Activated CD8-positive, alpha-beta memory T cell treated with anti-CD3 and anti-CD28 coated beads, Interleukin-2, amount 50 U/mL, for 4 hours (primary cell): ENCODE measurements around the gene EYS.

ENCODE experiments used
- DNase-seq: peaks from one replicate; pipeline ENCODE4 v3.0.0-alpha.2; 2020

Gene EYS

DNA sequence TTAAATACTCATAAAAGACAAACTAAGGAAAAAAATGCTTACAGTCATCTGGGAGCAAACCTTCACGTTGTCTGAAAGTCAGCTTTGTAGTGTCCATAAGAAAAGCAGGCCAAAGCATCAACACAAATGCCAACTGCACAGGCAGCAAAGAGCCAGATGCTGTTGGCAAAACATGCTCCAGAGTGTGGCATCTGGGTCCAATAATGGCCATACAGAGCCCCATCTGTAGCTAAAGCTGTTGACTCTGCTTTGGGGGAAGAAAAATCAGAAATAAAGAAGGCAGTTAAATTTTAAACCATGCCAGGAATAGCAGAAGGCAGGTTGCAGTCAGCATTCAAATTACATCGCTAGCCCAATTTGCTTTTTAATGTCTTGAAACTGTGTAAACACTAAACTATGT is 776.3 kb downstream of the EYS start:
- DNase-seq: no peak

DNA sequence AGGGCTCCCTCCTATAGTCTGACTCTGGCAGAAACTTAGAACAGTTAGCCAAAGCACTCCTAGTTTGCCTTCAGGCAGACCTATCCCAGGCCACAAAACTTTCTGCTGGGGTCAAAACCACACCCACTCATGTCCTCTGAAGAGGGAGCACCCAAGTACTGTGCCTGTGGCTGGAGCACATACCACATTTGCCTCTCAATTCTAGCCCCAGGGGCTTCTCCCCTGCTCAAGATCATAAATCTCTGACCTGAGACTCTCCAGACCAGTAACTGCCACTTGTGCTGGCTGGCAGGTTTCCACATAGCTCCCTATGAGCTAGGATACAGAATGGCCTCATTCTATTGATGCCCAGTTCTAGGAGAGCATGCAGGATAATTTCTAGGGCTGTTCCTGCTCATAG is 781.0 kb downstream of the EYS start:
- DNase-seq: no peak

DNA sequence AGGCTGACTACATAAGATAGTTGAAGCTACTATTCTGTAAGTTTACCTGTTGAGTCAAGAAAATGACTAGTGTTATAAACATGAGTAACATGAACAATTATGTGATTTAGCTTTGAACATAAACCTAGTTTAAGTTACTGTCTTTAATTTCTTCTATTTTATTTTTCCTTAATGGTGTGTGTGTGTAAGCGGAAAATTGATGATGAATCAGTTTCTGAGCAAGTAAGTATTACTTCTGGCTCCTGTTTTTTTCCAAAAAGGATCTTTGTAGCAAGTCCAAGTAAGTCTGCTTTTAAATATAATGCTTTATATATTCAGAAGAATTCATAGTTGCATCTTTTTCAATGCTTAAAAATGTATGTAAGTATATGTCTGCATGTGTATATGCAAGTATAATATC is 786.8 kb downstream of the EYS start:
- no peak for DNase-seq

DNA sequence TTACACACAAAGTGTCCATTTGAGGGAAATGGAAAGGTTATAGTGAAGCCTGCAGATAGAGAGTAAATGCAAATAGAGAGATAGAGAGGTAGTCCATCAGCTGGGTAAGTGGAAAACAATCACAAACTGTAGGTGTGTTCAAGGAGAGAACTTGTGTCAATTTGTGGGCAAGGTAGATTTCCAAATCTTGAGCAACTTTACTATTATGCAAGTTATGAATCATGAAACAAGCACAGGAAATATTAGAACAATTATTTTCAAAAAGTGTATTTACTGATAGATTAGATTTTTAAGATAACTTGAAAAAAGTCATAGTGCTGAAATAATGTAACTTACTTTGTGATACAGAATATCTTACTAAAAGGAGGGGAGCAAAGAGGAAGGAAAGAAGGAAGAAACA is 792.9 kb downstream of the EYS start:
- no peak for DNase-seq

DNA sequence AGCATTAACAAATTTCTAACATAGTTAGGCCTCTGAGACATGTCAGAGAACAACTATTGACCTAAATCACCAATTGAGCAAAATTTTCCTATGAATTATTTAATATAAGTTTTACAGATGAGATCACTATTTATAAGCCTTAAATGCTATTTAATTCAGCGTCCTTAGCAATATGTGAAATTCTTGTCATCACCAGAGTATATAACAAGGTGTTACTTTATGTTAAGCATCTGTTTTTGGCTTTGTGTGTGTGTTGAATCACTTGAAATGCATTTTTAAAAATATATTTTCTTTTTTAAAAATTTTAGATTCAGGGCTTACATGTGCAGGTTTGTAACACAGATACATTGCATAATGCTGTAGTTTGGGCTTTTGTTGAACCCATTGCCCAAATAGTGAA is 794.1 kb downstream of the EYS start:
- DNase-seq: no peak

DNA sequence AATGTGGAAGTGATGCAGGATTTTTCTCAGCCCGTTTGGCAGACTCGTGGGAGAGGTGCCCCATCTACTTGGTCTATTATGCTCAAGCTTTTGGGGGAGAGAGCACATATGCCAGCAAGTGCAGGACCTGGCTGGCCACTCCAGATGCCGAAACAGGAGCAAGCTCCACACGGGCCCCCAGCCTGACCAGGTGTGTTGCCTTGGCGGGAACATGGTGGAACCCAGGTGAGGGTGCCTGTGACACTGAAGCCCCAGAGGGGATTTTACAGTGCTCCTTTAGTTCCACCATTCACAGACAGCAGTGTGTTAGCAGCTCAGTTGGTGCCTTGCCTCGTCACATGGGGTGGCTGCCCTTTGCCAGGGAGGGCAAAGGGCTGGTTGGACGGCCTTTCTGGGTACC is 798.9 kb downstream of the EYS start:
- DNase-seq: no peak

DNA sequence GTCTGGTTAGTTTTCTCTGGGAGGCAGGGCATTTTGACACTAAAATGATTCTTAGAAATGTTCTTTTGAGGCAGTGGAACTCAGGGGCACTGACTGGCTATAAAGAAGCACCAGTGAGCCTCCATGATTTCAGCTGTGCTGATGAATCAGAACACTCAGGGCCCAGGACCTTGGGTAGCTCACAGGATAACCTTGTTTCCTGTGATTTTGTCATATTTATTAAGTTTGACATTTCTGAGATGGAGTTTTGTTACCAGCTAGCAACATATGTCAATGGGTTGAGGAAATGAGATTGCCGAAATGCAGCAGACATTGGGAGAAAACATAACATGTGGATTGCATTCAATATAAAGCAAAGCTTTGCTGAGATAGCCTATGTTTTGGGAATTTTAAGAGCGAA is 802.4 kb downstream of the EYS start:
- DNase-seq: no peak

DNA sequence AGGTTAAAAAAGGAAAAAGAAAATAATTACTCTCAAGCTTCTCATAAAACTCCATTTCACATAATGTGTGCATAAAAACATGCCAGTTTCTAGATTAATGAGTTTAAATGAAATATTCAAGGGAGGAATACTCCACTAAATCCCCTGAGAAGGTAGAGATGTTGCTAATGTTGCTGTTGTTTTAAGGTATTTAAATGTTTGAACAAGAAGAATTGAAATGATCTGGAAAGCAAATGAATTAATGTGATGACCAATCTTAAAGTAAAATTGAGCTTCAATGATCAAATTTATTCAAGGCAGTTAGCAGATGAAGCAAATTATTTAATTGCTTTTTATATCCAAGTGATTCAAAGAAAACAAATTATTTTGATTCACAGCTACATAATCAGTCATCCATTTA is 804.4 kb downstream of the EYS start:
- DNase-seq: no peak

DNA sequence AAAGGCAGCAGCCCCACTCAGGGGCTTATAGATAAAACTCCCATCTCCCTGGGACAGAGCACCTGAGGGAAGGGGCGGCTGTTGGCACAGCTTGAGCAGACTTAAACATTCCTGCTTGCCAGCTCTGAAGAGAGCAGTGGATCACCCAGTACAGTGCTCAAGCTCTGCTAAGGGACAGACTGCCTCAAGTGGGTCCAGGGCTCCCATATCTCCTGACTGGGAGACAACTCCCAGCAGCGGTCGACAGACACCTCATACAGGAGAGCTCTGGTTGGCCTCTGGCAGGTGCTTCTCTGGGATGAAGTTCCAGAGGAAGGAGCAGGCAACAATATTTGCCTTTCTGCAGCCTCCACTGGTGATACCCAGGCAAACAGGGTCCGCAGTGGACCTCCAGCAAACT is 810.1 kb downstream of the EYS start:
- no peak for DNase-seq

DNA sequence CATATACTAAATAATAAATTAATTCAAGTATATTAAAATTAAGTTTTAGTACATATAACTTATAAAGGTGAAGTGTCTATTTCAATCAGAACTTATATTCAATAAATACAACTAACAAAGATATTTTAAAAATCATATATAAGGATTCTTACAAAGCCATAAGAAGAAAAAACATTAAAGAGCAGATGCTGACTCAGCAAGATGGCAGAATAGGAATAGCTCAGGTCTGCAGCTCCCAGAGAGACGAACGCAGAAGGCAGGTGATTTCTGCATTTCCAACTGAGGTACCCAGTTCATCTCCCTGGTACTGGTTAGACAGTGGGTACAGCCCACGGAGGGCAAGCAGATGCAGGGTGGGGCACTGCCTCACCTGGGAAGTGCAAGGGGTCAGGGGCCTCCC is 811.1 kb downstream of the EYS start:
- DNase-seq: no peak

DNA sequence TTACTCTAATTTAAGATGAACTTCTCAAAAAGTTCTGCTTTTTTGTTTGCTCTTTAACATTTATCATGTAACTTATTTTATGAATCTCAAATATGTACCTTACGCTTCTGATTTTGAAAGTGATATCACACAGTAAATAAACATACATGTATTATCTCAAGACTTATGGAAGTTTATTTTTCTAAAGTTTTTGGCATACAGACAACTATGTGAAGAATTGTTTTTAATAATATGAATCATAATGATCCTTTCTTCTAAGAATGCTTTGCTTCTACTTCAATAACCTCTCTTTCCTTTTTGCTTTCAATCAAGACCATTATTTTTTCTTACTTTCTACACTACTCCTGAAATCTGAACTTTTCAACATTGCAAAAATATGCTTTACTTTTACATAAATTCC is 816.4 kb downstream of the EYS start:
- no peak for DNase-seq

DNA sequence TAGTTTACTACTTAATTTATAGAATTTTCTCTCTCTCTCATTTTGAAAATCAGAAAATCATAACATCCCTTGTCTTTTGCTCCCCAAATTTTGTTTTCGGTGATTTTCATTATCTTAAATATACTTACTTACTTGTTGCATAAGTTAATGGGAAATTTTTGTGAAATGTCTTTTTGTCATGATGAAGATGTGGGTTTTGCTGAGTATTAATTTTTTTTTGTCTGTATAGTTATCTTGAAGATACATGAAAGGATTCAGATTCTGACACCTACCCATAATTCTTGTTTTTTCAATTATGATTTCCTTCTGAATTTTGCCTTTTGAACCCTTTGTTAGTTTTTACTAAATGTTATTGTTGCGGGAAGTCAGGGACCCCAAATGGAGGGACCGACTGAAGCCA is 817.9 kb downstream of the EYS start:
- no peak for DNase-seq

DNA sequence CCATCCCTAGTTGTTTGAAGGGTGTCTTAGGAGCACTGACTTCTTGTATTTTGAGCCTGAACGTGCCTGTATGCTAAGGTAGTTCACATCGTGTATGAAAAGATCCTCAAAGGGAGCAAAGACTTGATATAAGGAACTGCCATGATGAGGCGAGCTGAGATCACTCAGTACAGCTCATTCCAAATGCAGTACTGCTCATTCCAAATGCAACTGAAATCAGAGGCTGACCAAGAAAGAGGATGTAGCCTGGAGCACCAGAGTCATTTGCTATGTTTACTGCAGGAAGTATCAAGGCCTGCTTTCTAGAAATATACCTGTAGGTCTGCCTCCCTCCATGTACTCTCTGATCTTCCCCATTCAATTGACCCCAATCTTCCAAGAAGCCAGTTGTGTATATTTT is 832.2 kb downstream of the EYS start:
- DNase-seq: no peak

DNA sequence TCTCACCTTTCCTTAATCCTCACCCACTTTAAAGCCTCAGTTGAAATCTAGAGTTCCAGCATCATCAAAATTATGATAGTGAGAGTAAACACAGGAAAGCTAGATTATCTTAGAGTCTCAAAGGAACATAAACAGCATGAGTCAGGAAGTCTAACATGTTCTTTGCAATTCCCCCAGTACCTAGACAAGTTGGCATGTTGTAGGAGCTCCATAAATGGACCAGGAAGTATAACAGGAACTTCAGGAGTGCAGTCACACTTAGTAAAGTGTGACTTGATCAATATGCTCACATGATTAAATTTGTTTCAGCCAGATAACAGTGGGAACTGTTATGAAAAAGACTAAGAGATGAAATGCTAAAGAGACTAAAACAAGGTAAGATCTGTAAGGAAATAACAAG is 834.4 kb downstream of the EYS start:
- no peak for DNase-seq

DNA sequence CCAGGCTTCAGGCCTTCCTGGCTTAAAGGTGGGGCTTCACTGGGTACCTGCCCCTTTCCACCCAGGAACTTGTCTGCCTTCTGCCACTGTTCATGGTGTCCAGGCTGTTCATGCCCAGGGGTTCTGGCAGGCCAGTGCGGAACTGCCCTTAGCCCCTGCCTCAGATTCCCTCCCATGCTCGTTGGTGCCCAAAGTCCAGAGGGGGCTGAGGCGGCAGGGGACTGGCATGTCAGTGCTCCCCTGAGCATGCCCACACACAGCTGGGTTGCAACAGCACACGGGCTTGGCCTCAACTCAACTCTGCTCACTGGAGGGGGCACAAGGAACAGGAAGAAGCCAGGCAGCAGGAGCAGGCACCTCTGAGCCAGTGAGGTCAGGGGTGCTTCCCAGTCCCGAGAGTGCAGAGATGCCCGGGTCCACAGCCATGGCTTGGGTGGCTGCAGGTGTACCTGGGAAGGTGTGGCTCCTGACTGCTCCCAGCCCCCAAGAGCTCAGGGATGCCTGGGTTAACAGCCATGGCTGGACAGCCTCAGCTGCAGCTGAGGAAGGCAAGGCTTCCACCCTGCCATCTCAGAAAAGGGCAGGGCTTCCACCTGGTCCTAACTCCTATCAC is 845.9 kb downstream of the EYS start:
- DNase-seq: no peak

DNA sequence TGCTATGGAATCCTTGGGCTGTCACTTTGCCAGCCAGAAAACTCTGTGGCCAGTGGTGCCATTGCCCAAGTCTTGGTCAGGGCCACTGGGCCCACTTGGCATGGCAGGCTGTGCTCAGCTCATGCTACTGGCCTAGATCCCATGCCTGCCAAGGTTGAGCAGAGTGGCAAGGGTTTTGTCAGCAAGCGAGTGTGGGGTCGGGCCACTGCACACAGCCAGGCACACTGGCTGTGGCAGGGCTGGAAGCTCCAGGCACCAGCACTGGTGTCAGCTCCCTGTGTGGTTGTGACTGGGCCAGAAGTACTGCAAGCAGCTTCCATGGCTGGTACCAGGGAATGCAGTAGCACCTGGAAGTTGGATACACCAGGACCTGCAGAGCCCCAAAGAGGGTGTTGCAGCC is 846.8 kb downstream of the EYS start:
- DNase-seq: no peak

DNA sequence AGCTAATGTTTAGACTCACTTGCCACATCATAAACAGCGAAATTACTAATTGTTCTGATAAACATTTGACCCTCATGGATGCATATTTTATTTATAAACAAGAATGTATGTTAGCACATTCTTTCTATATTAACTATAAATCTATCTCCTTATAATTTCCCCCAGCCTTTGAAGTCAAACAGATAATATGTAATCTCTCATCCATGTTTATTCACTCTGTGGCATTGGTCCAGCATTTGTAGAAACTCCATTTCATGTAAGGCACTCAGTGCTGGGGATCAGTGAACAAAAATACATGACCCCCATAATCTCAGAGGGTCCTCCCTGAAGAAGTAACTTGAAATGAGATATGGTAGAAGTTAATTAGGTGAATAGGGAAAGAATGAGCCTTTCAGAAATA is 856.9 kb downstream of the EYS start:
- no peak for DNase-seq

DNA sequence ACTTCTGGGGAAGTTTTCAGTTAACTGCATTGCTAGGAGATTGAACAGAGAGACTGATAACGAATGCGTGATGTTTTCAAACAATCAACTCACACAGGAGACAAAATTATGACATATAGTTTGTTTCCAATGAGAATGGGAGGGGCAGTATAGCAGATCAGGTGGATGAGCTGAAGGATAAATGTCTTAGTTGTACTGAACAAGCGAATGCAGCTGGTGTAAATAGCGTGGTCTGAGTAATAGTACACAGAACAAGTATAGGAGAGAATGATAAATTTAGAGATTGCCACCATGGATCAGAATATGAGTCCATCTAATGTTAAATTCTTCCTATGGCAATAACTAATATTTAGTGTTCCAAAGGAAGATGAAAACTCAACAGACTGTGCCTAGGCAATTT is 858.6 kb downstream of the EYS start:
- no peak for DNase-seq

DNA sequence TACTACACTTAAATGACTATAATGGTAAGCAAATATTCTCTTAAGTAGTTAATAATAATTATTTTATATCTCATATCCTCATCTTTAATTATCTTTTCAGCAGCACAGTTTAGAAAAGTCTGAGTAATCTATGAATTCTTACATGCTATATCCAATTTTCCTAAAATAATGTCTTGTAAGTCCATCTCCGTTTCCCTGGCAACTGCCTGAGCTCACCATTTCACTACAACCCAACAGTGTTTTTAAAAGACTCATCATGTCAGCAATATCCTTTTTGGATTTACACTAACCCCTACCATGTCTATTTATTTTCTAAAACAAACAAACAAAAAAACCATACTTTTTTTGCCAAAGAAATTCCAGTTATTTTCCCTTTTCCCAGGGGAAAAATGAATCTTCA is 859.6 kb downstream of the EYS start:
- no peak for DNase-seq

DNA sequence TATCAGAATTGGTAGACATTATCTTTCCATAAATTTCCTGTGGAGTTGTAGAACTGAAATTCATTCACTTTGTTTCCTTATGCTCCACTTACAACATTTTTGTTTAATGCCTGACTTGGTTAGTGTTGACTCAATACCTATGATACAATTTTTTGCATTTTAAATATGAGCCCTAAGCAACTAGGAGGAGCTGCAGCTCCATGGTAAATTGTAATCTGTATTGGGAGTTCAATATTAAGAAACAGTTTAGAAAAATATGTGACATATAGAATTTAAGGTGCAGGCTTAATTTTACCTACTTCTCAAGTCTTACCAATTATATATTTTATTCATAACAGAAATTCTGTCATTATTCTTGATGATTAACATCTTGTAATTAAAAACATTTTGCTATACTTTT is 868.3 kb downstream of the EYS start:
- DNase-seq: no peak

DNA sequence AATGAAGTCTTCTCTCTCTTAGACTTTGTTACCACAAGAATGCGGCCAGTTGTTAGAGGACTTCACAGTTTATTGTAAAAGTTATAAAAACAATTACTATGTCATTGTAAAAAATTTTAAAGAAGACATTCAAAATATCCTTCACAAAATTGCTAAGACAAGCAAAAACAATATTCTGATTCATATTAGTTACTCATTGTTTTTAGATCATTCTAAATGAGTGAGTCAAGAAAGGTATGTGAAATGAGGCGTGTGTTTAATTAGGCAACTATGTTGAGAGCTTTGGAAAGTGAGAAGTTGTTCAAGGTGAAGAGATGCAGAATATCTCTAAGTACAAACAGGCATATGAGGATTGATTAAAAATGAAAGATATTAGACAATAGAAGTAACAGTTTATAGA is 875.3 kb downstream of the EYS start:
- DNase-seq: no peak

DNA sequence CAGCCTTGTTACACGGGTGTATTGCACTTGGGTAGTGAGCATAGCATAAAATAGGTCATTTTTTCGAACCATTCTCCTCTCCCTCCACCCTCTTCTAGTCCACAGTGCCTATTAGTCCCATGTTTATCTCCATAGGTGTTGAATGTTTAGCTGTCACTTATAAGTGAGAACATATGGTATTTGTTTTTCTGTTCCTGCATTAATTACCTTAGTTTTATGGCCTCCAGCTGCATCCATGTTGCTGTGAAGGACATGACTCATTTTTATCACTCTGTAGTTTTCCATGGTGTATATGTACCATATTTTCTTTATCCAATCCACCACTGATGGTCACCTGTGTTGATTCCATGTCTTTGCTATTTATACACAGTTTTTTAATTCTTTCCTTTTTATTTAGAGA is 889.5 kb downstream of the EYS start:
- no peak for DNase-seq

DNA sequence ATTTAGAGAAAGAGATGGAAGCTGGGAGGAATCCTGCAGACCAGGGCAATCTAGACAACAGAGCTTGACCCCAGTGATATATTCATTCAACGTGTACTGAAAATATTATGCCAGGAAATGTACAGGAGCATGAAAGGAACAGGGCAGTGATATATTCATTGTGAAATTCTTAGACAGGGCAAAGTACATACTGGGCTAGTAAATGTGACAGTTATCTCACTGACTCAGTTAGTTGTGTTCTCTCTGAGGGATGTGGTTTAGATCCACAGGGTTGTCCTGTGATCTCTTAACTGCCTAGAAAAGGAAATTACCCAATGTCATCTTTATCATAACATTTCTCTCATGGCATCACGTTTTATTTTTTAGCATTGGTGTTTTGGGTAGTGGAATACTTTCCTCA is 891.3 kb downstream of the EYS start:
- DNase-seq: no peak

DNA sequence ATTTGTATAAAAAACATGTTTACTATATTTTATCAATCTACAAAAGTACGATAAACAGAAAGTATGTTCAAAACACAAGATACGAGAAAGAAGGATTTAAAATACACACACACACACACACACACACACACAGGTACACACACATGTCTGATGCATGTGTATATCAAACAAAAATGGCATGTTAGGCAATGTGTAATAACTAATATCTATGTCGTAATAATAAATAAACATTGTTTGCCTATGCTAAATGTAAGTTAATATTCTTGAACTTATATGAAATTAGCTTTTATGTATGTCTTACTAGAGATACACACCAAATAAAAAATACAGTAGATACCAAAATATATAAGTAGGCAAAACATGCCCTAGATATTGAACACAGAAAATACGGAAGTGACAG is 894.9 kb downstream of the EYS start:
- no peak for DNase-seq

DNA sequence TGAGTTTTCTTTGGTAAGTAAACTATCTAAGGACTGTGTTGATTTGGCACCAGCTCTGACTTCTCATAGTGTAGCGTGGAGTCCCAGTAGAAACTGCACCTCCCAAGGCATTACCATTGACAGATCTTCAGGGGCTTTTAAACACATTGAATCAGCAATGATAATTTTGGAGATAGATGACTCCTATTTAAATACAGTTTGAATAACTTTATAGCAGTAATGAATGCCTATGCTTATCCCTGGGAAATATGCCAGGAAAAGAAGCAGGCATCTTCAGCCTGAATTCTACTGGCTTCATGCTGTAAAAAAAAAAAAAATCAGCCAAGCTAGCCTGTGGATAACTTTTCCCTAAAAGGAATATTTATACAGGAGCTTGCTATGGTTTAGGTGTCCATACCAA is 895.9 kb downstream of the EYS start:
- DNase-seq: no peak

DNA sequence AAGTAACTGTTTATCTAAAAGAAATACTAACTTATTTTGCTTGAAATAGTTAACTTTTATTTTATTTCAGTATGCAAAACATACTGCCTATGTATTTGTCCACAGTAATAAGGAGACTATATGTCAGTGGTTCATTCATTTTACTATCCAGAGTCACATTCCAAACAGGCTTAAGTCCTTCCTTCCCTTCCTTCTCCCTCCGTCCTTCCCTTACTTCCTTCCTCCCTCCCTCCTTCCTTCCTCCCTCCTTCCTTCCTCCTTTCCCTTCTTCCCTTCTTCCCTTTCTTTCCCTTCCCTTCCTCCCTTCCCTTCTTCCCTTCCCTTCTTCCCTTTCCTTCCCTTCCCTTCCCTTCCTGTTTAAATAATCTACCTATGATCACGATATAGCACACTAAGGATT is 899.2 kb downstream of the EYS start:
- no peak for DNase-seq
